CD4-positive, alpha-beta T cell treated with Interleukin-15 for 1 hour (primary cell): ENCODE measurements around the gene RNASE1.

Experiments
- DNase-seq: peaks from one replicate; pipeline ENCODE4 v3.0.0-alpha.2; 2020

The RNASE1 gene

DNA sequence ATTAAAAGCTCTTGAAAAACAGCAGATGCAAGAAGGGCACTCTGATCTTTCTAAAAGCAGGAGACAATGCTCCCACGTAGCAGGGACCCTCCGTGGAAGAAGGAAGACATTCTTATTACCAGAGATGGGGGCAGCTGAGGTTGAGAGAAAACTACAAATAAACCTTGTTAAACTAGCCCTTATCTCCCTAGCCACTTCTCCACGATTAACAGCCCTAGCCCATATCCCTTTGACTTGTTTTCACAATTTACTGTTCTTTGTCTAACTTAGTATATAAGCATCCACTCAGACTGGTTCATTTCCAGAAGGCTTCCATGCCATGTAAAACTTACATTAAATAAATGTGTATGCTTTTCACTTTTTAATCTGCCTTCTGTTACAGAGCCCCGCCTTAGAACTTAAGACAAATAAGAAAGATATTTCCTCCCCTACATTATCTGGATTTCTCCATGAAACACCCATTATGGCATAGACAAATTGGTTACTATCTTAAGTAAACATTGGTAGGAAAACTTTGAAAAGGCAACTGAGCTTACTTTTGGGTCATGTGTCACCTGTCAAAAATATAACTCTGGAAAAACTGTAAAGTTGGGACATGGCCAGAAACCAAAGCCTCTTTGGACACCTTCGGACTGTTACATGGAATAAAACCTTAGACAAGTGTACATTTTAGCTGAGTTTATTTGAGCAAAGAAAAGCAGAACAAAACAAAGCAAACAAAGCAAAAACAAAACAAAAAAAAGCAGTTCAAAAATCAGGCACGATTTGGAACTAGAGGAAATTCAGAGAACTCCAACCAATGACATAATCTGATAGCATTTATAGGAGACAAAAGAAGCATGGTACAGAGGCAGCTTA, 4.9 kb upstream of the RNASE1 start:
- DNase-seq, result no peak

DNA sequence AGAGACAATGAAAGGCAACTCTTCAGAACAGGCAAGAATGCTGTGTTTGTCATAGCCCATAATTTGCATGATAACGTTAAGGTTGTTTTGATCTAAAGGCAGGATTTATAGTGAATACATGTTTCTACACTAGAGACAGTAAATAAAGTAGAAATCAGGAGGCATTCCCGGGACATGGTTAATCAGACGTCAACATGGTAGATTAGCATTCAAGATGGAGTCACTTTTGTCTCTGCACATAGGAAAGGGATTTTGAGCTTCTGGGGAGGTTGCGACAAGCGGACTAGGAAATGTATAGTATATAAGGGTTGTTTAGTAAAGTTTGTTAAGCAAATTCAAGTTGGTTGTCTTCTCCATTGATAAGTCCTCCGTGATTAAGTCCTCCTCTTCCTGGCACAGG, 2.8 kb upstream of the RNASE1 start:
- no peak for DNase-seq

DNA sequence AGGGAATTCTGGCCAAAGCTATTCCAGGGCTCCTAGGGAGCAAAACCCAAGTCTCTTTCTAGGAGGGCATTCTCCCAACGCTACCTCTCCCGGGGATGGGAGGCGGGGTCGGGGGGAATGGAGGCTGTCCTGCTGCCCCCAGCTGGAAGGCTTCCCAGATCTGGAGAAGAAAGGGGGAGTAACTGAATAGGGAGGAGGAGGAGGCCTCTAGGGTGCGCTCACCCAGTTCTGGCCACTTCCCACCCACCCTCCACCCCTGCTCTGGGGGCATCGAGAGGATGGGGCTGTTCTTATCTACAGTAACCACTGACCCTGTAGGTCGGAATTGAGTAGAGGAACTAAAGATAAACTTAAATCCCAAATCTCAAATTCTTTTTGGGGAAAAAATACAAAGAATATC, 579 bp upstream of the RNASE1 start:
- DNase-seq, result no peak

DNA sequence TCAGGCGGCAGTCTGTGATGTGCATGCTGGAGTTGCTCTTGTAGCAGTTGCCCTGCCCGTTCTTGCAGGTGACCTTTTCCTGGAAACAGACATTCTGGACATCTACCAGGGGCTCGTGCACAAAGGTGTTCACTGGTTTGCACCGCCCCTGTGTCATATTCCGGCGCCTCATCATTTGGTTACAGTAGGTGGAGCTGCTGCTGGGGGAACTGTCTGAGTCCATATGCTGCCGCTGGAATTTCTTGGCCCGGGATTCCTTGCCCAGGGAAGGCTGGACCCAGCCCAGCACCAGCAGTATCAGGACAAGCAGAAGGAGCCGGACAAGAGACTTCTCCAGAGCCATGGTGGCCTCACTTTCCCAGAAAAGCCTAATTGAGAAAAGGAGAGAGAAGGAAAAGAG, 918 bp downstream of the RNASE1 start:
- DNase-seq, result no peak

DNA sequence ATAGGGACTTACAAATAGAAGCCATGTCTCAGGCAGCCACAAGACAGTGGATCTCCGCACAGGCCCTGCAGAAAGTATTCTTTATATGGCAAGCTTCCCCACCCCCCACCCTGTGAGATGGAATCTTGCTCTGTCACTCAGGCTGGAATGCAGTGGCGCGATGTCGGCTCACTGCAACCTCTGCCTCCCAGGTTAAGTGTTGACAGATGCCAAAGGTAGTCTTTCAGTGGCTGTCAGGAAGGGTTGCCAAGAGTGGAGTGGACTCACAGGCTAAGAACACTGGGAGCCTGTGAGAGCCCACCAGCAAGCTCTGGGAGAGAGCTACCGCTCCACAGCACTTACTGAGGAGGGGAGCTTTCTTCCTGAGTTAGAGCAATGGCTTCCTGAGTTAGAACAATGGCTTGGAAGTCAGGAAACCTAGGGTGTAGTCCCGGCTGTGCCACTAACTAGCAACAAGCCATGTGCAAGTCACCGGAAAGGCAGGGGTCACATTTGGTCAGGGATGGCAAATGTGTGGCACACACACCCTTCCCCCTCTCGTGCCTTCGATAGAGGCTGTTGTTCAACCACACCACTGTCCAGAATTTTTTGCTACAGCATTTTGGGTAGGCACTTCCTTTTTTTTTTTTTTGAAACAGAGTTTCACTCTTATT, 2.6 kb downstream of the RNASE1 start:
- DNase-seq, result peak; percentile 32

DNA sequence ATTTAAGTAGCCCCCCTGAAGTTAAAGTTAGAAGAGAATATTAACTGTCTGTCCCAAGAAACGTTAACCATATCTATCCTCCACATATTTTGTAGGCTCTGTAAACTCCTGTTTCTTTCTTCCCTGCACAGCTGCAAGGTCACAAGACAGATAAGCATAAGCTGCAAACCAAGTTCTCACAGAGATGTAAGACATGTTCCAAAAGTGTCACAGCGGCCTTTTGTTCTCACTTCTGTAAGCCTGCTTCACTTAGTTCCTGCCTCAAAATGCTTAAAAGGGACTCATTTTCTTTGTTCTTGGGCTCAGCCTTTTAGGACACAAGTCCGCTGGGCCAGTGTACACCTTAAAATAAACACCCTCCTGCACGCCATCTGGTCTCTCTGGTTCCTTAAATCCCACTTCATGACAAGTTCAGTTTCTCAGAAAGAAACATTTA, 3.2 kb downstream of the RNASE1 start:
- no peak for DNase-seq

DNA sequence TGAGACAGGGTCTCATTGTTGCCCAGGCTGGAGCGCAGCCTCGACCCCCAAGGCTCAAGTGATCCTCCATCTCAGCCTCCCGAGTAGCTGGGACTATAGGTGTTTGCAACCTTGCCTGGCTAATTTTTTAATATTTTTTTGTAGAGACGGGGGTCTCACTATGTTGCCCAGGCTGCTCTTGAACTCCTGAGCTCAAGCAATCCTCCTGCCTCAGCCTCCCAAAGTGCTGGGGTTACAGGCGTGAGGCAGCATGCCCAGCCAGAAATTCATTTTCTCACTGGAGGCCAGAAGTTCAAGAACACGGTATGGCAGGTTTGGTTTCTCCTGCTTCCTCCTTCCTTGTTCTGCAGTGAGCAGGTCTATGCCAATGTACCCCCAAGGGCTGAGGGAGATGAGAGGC, 3.7 kb downstream of the RNASE1 start:
- no peak for DNase-seq

DNA sequence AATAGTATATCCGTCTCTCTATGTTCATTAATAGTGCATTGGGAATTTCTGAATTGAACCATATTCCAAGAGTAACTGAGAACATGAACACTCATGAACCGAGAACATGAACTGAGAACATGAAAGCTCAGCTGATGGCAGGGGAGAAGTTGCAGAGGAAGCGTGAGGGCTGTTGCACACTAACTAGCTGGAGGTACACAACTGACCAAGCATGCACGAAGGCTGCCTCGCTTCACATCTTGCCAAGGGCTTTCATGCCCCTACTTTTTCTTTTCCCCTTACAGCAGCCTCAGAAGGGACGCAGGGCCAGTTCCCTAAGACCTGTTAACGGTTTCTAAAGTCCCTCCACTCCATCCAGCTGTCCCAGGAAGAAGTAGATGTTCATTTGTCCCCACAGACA, 4.3 kb downstream of the RNASE1 start:
- no peak for DNase-seq

DNA sequence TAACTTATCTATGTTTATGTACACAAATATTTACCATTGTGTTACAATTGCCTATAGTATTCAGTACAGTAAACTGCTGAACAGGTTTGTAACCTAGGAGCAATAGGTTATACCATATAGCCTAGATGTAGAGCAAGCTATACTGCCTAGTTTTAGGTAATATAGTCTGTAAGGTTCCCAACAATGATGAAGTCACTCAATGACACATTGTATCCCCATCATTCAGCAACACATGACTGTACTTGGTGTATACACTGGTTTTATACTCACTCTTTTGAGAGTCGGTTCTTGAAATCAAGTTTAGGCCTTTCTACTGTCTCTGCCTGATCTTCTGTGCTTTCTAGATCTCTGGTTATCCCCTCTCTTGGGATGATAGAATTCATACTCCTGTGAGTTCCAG, 5.5 kb downstream of the RNASE1 start:
- no peak for DNase-seq

DNA sequence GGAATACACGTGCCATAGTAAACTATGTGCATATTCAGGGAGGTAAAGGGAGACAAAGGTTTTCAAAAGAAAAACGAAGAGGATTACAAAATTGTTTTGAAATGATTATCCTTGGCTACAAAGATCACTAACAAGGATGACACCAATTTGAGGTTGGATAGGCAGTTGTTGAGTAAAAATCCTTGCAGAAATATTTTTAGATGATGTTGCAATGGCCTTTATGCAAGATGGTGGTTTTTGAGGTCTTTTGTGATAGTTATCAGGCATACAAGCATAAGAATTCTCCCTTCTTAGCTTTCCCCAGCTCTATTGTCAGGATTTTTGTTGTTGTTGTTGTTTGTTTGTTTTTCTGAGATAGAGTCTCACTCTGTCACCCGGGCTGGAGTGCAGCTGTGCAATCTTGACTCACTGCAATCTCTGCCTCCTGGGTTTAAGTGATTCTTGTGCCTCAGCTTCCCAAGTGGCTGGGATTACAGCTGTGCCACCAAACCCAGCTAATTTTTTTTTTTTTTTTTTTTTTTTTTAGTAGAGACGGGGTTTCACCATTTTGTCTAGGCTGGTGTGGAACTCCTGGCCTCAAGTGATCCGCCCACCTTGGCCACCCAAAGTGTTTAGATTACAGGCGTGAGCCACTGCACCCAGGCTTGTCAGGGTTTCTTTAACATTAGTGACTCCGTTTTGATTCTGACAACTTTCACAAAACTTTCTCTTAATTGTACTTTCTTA, 7.8 kb downstream of the RNASE1 start:
- no peak for DNase-seq

DNA sequence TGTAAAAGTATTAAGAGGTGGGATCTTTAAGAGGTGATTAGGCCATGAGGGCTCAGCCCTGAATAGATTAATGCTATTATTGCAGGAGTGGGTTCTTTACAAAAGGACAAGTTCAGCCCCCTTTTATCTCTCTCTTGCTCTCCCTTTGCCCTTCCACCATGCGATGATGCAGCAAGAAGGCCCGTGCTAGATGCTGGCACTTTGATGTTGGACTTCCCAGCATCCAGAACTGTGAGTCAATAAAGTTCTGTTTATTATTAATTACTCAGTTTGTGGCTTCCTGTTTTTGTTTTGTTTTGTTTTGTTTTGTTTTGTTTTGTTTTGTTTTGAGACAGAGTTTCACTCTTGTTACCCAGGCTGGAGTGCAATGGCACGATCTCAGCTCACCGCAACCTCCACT, 10.1 kb downstream of the RNASE1 start:
- no peak for DNase-seq

DNA sequence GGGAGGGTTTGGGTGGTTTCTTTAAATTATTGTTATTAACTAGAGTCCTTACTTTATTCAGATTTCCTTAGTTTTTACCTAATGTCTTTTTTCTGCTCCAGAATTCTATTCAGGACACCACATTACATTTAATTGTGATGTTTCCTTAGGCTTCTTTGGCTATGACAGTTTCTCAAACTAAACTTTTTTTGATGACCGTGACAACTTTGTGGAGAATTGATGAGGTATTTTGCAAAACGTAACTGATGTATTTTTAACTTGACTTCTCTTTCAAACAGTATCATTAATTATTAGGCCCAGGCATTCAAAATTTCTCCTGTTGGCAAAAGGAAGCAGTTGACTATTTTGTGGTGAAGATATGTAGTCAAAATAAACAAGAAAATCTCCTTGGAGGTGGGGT, 11.0 kb downstream of the RNASE1 start:
- DNase-seq, result no peak

DNA sequence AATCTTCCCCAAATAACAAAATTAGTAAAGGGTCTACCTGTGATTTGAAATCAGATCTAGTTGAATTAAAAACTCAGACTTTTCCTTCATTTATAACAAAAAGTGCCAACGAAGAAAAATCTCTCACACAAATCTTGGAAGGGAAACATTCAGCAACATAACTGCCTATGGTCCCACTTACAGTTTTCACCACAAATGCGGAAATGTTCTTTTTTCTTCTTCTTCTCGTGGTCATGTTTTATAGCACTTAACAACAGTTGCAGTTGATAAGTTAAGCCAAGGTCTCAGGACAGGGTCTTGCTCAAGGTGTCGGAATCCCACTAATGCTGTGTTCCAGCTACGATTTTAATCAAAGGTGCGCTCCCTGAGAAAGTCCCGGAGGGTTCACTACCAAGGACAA, 11.5 kb downstream of the RNASE1 start:
- no peak for DNase-seq

DNA sequence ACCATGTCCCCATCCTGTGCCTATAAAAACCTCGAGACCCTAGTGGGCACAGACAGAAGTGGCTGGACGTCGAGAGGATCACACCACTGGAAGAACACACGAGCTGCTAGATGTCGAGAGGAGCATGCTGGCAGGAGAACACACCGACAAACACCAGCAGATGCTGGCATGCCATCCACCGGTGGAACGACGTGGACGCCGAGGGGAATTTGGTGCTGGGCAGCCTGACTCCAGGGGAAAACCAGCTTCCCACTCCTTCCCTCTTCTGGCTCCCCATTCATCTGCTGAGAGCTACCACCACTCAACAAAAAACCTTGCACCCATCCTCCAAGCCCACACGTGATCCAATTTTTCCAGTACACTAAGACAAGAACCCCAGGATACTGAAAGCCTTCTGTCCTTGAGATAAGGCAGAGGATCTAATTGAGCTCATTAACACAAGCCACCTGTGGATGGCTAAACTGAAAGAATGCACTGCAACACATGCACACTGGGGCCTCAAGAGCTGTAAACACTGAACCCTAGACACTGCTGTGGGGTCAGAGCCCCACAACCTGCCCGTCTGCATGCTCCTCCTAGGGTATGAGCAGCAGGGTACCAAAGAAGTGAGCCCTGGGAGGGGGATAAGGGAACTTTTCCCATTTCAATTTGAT, 12.1 kb downstream of the RNASE1 start:
- no peak for DNase-seq

DNA sequence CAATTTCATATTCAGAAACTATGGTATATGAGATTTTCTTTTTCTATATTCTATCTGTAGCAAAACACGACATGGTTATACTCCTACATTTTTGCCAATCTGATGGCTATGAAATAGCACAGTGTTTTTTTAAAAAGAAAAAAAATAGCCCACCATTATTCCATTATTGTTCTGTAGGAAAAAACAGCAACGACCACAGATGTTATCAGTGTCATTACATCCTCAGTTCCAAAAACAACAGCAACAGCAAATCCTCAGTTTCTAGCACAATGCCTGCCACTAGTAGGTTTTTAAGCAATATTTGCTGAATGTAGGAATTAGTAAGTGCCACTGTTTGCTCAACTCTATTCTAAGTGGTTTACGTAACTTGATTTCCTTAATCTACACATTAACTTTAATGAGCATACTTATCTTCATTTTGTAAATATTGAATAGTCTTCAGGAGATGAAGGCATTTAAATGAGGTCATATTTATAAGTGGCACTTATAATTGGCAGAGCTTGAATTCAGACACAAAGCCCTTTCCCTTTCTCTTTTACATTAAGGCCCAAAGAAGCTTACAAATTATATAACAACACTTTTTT, 13.3 kb downstream of the RNASE1 start:
- no peak for DNase-seq

DNA sequence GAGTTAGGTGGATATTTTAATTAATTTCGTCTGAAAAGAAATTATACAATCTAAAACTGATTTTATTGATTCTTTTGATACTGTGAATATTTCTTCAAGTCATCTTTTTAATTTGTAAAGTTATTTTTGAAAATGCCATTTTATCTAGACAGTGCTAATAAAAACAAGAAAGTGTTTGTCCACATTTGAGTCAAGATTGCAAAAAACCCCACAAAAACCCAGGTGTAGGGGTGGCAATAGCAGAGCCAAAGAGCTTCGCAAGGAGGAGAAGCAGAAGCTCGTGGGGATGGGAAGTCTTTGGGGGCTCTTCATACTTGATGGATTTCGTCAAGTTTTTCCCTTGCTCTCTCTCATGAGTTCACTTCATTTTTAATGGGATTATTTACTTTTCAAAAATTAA, 15.6 kb downstream of the RNASE1 start:
- DNase-seq, result no peak

DNA sequence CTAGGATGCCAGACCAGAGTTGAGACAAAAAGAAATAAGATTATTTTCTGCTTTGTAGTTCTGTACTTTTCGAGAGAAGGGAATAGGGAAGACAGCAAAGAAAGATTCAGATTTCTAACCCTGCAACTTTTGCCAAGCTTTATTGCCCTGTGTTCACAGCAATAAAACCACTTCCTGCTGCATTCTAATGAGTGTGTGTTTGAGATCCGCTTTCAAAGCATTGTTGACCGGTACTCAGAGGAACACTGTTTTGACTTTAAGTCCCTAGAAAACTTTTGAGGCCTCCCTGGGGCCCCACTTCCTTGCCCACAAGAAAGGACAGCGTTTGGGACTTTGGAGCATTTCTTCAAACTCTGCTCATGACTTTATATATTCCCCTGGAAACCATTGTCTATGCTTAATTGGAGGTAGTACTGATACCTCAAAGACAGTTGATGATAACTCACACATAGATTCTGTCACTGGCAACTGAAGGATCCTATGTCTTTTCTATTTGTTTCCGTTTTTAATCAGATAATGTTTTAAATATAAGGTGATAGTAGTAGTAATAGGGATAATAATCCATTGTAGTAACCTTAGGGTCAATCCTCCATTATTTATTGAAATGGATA, 20.3 kb downstream of the RNASE1 start:
- DNase-seq, result no peak

DNA sequence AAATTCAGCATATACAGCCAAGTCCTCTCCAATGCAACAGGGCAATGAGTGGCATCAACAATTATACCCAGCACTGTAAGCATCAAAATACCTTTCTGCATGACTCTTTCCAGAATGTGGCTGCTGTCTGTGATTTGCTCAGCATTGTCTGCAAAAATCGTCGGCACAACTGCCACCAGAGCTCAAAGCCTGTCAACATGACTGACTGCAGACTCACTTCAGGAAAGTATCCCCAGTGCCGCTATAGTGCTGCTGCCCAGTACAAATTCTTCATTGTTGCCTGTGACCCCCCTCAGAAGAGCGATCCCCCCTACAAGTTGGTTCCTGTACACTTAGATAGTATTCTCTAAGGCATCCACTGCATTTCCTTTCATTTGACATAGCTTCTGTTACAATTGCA, 20.8 kb downstream of the RNASE1 start:
- DNase-seq, result no peak

DNA sequence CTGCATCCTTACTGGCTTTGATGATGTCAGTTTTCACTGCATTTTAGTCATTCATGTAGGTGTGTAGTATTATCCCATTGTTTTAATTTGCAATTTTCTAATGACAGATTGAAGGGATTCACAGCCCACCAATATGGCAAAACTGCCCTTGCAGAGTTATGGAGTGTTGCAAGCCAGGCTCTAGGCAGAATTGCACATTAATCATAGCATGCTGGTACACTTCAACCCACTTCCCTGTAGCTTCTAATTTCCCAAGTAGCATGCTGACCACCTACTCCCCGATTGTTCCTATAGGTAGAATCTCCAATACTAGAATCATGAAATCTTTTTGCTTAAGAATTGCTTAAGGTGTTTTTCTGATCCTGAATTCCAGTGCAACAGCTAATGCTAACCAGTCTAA, 26.7 kb downstream of the RNASE1 start:
- DNase-seq, result no peak

DNA sequence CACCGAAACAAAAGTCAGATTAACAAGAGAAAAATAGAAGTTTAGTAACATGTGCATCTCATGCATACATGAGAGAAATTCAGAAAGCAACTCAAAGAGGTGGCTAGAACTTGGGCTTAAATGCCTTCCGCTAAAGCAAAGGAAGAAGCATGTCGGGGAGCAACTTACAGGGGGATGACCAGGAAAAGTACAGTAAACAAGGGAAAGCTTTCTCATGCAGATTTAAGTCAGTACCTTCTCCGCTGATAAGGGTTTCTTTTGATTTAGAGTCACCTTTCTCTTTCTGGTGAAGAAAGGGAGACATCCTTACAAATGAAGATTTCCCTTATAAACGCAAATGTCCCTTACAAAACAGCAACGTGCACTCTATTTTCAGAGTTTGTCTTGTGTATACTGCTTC, 27.6 kb downstream of the RNASE1 start:
- no peak for DNase-seq

DNA sequence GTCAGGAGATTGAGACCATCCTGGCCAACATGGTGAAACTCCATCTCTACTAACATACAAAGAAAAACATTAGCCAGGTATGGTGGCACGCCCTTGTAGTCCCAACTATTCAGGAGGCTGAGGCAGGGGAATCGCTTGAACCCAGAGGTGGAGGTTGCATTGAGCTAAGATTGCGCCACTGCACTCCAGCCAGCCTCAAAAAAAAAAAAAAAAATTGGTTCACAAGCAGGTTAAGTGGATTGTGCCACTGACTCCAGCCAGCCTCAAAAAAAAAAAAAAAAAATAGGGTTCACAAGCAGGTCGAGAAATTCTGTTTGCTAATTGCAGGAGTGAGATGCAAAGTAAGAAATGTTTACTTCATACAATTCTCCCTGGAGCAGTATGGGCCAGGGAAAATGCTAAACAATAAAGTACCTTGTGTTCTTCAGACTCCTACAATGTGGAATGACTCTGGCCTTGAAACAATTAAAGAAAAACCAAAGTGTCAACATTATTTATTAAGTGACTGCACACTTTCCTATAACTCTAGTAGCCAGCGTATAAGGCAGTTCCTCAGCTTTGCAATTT, 28.3 kb downstream of the RNASE1 start:
- no peak for DNase-seq

DNA sequence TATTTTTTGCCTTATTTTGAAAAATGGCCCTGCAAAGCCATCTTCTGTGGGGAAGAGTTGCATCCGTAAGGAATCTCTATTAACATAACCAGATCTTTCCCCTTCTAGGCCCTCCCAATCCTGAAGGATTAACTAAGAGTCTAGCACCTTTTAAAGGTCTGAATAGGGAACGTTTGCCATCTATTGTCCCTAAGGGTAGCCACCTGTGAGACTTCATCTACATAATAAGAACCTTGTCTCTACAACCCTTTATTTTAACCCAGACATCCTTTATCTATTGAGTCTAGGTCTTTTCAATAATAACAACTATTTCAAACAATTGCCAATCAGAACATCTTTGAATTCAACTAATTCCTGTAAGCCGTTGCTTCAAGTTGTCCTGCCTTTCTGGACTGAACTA, 30.0 kb downstream of the RNASE1 start:
- DNase-seq, result no peak
